HG03159 (cell line): ENCODE results near the gene TMSB10.
A peak's percentile ranks its signal among the peaks of the same experiment; 100 is the strongest.
"Not testable (repeated sequence)": the region's sequence is repeated elsewhere in the genome, so short reads cannot be mapped to it uniquely, and the experiment has no call there.

Source experiments
- ATAC-seq: cut with Tn5 transposase; IDR thresholded peaks from one replicate; pipeline ENCODE4 v1.9.1; 2021; ENCODE audit warnings: mild to moderate bottlenecking, moderate library complexity; ENCODE audit not compliant: unreplicated experiment

TMSB10 gene

DNA sequence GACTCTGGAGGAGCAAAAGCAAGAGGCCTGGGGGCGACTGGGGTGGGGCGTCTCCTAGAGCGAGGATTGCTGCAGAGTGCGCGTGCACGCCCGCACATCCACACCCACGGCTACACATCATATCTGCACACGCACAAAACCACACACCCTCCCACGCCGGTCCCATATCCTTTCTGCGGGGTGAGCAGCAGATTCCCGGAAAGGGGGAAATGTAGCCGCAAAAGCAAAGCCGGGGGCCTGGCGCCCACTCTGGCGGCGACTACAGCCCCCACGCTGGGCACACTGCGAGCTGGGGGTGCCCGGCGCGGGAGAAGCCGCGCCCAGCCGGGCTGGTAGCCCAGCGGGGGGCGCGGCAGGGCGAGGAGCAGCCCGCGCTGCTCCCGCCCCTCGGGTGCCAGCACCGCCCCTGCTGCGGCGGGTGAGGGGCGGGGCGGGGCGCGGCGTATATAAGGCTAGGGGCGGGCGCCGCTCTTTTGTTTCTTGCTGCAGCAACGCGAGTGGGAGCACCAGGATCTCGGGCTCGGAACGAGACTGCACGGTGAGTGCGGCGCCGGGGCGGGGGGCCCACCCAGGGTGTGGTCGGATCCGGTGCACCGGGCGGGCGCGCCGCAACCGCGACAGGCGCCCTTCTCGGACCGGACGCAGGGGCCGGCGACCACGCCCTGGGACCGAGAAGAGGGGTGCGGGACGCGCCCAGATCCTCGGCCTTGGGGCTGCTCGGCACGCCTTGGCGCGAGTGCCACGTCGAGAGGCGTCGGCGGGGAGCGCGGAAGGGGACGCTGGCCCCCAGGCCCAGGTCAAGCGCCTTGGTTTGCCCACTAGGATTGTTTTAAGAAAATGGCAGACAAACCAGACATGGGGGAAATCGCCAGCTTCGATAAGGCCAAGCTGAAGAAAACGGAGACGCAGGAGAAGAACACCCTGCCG is at the start of gene TMSB10:
TMSB10 (plus strand) TSS at position 476 of the 927 bp plus-strand sequence.
- peak; percentile 60 for ATAC-seq

- ATAC-seq = no peak
Measured at GRCh38 chr2:84855731-84856130, 49.7 kb upstream of the TMSB10 start.

DNA sequence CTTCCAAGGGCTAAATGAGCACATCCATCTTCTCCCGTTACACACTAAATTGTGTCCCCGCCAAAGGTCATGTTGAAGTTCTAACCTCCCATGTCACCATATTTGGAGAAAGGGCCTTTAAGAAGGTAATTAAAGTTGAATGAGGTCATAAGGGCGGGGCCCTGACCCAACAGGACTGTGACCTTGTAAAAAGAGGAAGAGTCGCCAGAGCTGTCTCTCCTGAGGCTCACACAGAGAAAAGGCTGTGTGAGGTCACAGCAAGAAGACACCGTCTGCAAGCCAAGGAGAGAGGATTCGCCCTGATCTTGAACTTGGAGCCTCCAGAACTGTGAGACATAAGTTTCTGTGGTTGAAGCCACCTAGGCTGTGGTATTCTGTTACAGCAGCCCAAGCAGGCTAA is 48.7 kb upstream of the TMSB10 start:
- peak; percentile 85 for ATAC-seq

- no peak for ATAC-seq
Measured at GRCh38 chr2:84857566-84857965, 47.9 kb upstream of the TMSB10 start.

- no peak for ATAC-seq
Measured at GRCh38 chr2:84858123-84858522, 47.3 kb upstream of the TMSB10 start.

GRCh38 chr2:84858937-84859336 is 46.5 kb upstream of the TMSB10 start:
- no peak for ATAC-seq

DNA sequence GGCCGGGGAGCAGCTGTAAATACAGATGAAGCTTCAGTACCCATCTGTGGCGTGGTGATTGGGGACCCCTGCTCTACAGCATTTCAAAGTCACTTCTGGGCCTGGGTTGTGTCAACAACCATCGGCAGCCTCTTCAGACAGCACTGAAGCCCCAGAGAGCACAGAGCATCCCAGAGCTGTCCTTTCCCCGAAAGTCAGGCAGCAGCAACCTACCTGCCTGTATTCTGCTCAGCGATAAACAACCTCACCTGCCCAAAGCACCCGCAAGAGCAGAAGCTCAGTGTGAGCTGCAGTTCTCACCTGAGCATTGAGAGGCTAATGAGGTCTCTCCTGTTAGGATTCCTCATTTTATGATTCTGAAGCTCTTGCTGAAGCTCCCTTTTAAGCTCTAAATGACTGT is 43.9 kb upstream of the TMSB10 start:
- ATAC-seq = no peak

DNA sequence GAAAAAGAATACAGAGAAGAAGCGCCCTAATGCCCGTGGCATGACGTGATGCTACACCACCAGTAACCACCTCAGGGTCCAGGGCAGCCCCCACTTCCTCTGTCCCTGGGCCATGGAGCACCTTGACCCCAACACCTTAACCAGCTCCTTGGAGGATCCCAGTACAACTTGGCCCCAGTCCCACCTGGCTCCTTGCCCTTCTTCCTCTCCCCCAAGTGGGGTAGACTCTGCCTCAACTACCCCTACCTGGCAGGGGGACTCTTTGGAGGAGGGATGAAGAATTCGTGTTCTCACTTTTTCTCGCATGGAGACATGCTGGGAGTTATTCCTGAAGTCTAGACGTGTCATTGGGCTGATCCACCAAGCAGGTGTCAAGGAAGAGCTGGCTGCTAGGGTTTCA is 43.5 kb upstream of the TMSB10 start:
- ATAC-seq = no peak

DNA sequence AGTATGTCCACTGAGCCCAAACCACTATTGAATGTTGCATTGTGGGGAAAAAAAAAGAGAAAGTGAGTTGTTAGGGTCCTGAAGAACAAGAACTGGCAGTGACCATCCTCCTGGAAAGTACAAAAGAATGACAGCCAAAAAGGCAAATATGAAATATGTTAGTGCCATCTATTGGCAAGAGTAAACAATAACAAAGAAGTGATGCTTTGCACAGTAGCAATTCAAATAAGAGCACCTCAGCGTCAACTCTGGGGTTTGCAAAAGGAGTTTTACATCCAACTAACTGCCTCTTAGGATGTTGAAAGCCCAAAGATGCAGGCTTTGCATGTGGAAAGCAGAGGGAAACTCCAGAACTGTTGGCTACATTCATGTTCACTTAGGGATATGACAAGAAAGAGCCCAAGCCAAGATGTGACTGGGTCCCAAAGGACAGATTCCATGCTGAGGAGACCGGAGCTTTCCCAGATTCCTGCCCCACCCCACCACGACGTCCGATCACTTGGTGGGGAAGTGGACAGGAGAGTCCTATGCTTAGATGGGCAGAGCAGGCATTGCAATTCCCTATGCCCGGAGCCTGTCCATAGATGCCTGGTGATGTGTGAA is 40.2 kb upstream of the TMSB10 start:
- no peak for ATAC-seq

DNA sequence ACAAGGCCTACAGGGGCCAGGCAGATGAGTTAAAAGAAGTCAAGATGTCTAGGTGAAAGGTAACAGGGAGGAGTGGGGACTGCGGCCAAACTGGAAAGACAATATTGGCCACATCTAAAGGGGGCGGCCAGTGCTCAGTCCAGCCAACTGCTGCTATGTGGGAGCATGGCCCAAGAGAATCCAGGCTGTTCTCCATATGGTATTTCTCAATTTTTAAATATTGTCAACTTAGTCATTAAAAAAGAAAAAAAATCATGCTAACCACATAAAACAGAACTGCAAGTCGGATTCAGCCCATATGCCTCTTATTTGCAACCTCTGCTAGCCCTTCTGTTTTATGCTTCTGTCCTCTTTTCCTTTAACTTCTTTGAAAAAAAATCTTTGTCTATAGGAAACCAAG is 39.3 kb upstream of the TMSB10 start:
- no peak for ATAC-seq

DNA sequence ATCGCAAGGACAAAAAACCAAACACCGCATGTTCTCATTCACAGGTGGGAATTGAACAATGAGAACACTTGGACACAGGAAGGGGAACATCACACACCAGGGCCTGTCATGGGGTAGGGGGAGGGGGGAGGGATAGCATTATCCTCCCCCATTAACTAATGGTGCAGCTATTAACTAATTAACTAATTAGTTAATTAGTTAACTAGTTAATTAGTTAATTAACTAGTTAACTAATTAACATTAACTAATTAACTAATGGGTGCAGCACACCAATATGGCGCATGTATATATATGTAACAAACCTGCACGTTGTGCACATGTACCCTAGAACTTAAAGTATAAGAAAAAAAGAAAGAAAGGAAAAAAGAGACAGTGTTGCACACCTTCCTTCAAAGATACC is 37.1 kb upstream of the TMSB10 start:
- ATAC-seq = not testable (repeated sequence)

- ATAC-seq = no peak
Measured at GRCh38 chr2:84870306-84870705, 35.1 kb upstream of the TMSB10 start.

GRCh38 chr2:84872691-84873090 is 32.8 kb upstream of the TMSB10 start:
- ATAC-seq = not testable (repeated sequence)

GRCh38 chr2:84873350-84873749 is 32.1 kb upstream of the TMSB10 start:
- no peak for ATAC-seq

GRCh38 chr2:84874381-84875212 is 30.9 kb upstream of the TMSB10 start:
- no peak for ATAC-seq

GRCh38 chr2:84875213-84875560 is 30.3 kb upstream of the TMSB10 start:
- ATAC-seq = no peak

DNA sequence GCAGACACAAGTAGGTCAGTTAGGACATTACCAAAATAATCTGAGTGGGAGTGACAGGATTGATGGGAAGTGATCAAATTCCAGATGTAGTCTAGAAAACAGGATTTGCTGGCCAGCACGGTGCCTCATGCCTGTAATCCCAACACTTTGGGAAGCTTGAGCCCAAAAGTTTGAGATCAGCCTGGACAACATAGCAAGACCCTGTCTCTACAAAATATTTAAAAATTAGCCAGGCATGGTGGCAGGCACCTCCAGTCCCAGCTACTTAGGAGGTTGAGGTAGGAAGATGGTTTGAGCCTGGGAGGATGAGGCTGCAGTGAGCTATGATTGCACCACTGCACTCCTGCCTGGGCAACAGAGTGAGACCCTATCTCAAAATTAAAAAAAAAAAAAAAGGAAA is 29.8 kb upstream of the TMSB10 start:
- not testable (repeated sequence) for ATAC-seq

DNA sequence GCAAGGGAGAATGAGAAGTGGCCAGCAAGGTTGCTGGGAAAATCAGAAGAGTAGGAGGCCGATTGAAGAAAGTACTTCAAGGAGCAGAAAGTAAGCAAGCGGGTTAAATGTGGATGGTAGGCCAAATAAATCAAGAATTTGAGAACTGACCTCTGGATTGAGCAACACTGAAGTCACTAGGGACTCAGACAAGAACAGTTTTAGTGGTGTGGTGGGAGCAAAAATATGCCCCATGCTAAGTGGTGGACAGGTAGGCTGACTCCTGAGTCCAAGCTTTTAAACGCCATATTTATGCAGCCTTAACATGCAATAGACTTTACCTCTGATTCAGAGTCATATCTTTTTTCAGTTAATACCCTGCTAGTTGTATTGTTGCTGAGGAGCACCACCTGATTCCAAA is 29.1 kb upstream of the TMSB10 start:
- no peak for ATAC-seq

GRCh38 chr2:84878459-84878858 is 27.0 kb upstream of the TMSB10 start:
- no peak for ATAC-seq

- ATAC-seq = no peak
Measured at GRCh38 chr2:84878896-84879583, 26.4 kb upstream of the TMSB10 start.
